GM21717 (cell line): ENCODE data around the gene KIRREL3.

ENCODE experiments used
- ATAC-seq: cut with Tn5 transposase; IDR thresholded peaks from one replicate; pipeline ENCODE4 v1.9.1; 2021; ENCODE audit warnings: mild to moderate bottlenecking, moderate library complexity; ENCODE audit not compliant: unreplicated experiment

The KIRREL3 gene

GRCh38 chr11:126611438-126611837 lies 389.1 kb downstream of the KIRREL3 start:
- no peak for ATAC-seq

GRCh38 chr11:126608658-126609057 lies 391.9 kb downstream of the KIRREL3 start:
- ATAC-seq, result no peak

GRCh38 chr11:126607776-126608541 lies 392.6 kb downstream of the KIRREL3 start:
- no peak for ATAC-seq

GRCh38 chr11:126607374-126607773 lies 393.2 kb downstream of the KIRREL3 start:
- ATAC-seq, result no peak

GRCh38 chr11:126606484-126606883 lies 394.1 kb downstream of the KIRREL3 start:
- ATAC-seq, result no peak

GRCh38 chr11:126604461-126604860 lies 396.1 kb downstream of the KIRREL3 start:
- no peak for ATAC-seq

GRCh38 chr11:126603486-126603885 lies 397.1 kb downstream of the KIRREL3 start:
- no peak for ATAC-seq

GRCh38 chr11:126602993-126603392 lies 397.6 kb downstream of the KIRREL3 start:
- no peak for ATAC-seq

GRCh38 chr11:126602349-126602940 lies 398.1 kb downstream of the KIRREL3 start:
- ATAC-seq, result no peak

- ATAC-seq, result no peak
Observed at GRCh38 chr11:126601550-126602215, 398.9 kb downstream of the KIRREL3 start.

- no peak for ATAC-seq
Observed at GRCh38 chr11:126601136-126601535, 399.4 kb downstream of the KIRREL3 start.

- no peak for ATAC-seq
Observed at GRCh38 chr11:126599217-126599897, 401.2 kb downstream of the KIRREL3 start.

- ATAC-seq, result no peak
Observed at GRCh38 chr11:126598344-126599216, 402.0 kb downstream of the KIRREL3 start.

- ATAC-seq, result no peak
Observed at GRCh38 chr11:126597041-126597440, 403.5 kb downstream of the KIRREL3 start.

- ATAC-seq, result no peak
Observed at GRCh38 chr11:126596474-126596873, 404.1 kb downstream of the KIRREL3 start.

- ATAC-seq, result no peak
Observed at GRCh38 chr11:126595560-126595959, 405.0 kb downstream of the KIRREL3 start.

GRCh38 chr11:126594921-126595367 lies 405.6 kb downstream of the KIRREL3 start:
- ATAC-seq, result no peak

- ATAC-seq, result no peak
Observed at GRCh38 chr11:126592496-126593410, 407.8 kb downstream of the KIRREL3 start.

GRCh38 chr11:126591966-126592489 lies 408.5 kb downstream of the KIRREL3 start:
- no peak for ATAC-seq
